ENCODE measurements around the gene CSF3R.

Gene CSF3R

DNA sequence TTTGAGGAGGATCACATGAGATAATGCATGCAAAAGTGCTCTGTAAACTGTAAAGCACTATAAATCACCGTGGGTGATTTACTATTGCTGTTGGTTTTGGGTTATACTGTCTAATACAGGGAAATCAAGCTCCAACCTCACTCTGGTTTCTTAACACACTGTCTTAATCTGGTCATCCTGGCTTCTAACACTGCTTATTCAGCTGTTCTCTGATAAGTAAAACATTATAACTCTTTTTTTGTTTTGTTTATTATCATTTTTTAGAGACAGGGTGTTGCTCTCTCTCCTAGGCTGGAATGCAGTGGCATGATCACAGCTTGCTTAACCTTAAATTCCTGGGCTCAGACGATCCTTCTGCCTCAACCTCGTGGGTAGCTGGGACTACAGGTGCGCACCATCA is 63.1 kb downstream of the CSF3R start:
- DNase-seq (ENCODE audit: low spot score): no peak

DNA sequence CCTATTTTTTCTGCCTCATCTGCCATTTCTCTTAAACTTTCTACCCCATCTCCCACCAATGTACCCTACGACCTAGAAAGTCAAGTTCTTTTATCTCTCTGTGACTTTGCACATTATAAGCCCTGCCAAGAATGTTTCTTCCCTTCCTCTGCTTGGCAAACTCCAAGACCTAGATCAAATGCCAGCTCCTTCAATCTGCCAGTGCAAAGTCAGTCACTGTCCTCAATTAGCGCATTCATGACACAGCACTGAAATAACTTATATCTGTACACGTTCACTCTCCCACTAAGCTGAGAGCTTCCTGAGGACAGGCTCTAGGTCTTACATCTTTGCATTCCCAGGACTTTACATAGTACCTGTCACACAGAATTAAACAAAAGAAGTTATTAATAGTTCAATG is 63.6 kb downstream of the CSF3R start:
- no peak for DNase-seq (ENCODE audit: low spot score)

DNA sequence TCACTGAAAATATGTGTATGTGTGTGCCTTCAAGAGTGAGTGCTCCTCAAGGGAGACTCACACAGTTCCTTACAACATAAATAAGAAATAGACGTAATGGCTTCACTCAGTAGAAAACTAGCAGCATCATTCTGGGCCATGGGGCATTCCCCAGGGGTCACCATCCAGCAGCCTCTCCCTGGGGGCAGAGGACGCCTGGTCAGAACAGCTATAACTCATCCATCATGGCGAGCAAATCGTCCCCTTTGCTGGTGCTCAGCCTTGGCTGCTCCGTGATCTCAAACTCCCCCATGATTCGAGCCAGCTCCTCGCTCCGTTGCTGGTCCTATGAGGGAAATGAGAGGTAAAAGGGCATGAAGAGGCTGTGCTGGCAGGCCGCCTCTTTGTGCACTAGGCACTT is 64.8 kb downstream of the CSF3R start:
- DNase-seq (ENCODE audit: low spot score): no peak

Measured in putamen (tissue), 1 donor.